HepG2 (cell line): Measurements from ENCODE around the gene RRBP1. TPM values are rescaled to one million over a fixed set of nuclear protein-coding genes. Genes with fewer than 3 reads are reported as not detected.

Experiments
- AGO1 ChIP-seq: fragments of 200-400 bp; formaldehyde crosslinking; IDR thresholded peaks from 2 replicates; pipeline ENCODE4 v1.6.1; 2017; ENCODE audit warnings: mild to moderate bottlenecking, low read depth, low read length, moderate library complexity; ENCODE audit not compliant: poor library complexity, severe bottlenecking
- CHCHD3 ChIP-seq: sonication (generic); formaldehyde crosslinking; IDR thresholded peaks from 2 replicates; pipeline ENCODE4 v1.8.0; 2022; ENCODE audit warnings: mild to moderate bottlenecking, missing genetic modification reagents, moderate library complexity
- DPF2 ChIP-seq: sonication (generic); formaldehyde crosslinking; IDR thresholded peaks from 2 replicates; pipeline ENCODE4 v1.4.0; 2020; ENCODE audit warnings: mild to moderate bottlenecking, low read depth, missing genetic modification reagents, borderline replicate concordance
- ETV5 ChIP-seq: IDR thresholded peaks from 2 replicates; pipeline ENCODE4 v1.6.1; 2018; ENCODE audit warnings: missing biosample characterization, missing genetic modification reagents, inconsistent platforms, borderline replicate concordance
- HBP1 ChIP-seq: IDR thresholded peaks from 2 replicates; pipeline ENCODE4 v1.6.1; 2016; ENCODE audit warnings: low read depth, control low read depth
- IKZF1 ChIP-seq: fragments of 450-650 bp; IDR thresholded peaks from 2 replicates; pipeline ENCODE4 v1.7.1; 2016
- MAX ChIP-seq: IDR thresholded peaks from 2 replicates; pipeline ENCODE4 v1.6.1; 2012; ENCODE audit warnings: inconsistent platforms
- MLXIP ChIP-seq: sonication (generic); formaldehyde crosslinking; IDR thresholded peaks from 2 replicates; pipeline ENCODE4 v1.9.0; 2021; ENCODE audit warnings: missing genetic modification reagents, borderline replicate concordance
- NR2F6 ChIP-seq, 2 experiments: IDR thresholded peaks; 2 replicates each; pipeline ENCODE4 v1.6.1; 2016; ENCODE audit warnings: antibody characterized with exemption in 1 of 2, mild to moderate bottlenecking in 1 of 2
- PHB2 ChIP-seq: fragments of 450-650 bp; IDR thresholded peaks from 2 replicates; pipeline ENCODE4 v1.6.1; 2018; ENCODE audit not compliant: partially characterized antibody
- SAP130 ChIP-seq: IDR thresholded peaks from 2 replicates; pipeline ENCODE4 v1.6.1; 2016; ENCODE audit warnings: low read depth
- SRSF1 ChIP-seq: fragments of 200-400 bp; formaldehyde crosslinking; optimal IDR thresholded peaks from 2 replicates; pipeline ENCODE3; 2017; ENCODE audit warnings: mild to moderate bottlenecking, low read depth, low read length, moderate library complexity
- ZBTB43 ChIP-seq: sonication (generic); formaldehyde crosslinking; conservative IDR thresholded peaks from 2 replicates; pipeline ENCODE4 v1.4.0; 2020; ENCODE audit warnings: missing genetic modification reagents
- ZFAT ChIP-seq: sonication (generic); formaldehyde crosslinking; conservative IDR thresholded peaks from 2 replicates; pipeline ENCODE4 v1.8.1; 2023; ENCODE audit warnings: missing genetic modification reagents, inconsistent platforms
- ZMYM4 ChIP-seq: sonication (generic); formaldehyde crosslinking; IDR thresholded peaks from 2 replicates; pipeline ENCODE4 v1.8.1; 2023; ENCODE audit warnings: mild to moderate bottlenecking, missing genetic modification reagents
- ZNF275 ChIP-seq: sonication (generic); formaldehyde crosslinking; IDR thresholded peaks from 2 replicates; pipeline ENCODE4 v1.8.0; 2022; ENCODE audit warnings: missing genetic modification reagents, mild to moderate bottlenecking, inconsistent platforms, borderline replicate concordance
- ZNF484 ChIP-seq: sonication (generic); formaldehyde crosslinking; IDR thresholded peaks from 2 replicates; pipeline ENCODE4 v1.5.1; 2020; ENCODE audit warnings: mild to moderate bottlenecking, low read depth, missing genetic modification reagents, borderline replicate concordance
- ZNF549 ChIP-seq: sonication (generic); formaldehyde crosslinking; IDR thresholded peaks from 2 replicates; pipeline ENCODE4 v1.5.0; 2020; ENCODE audit warnings: missing genetic modification reagents
- ZNF589 ChIP-seq: sonication (generic); formaldehyde crosslinking; conservative IDR thresholded peaks from 2 replicates; pipeline ENCODE4 v1.8.0; 2022; ENCODE audit warnings: mild to moderate bottlenecking, moderate library complexity, missing genetic modification reagents
- ZNF619 ChIP-seq: sonication (generic); formaldehyde crosslinking; IDR thresholded peaks from 2 replicates; pipeline ENCODE4 v1.4.0; 2020; ENCODE audit warnings: mild to moderate bottlenecking, missing genetic modification reagents
- ZNF737 ChIP-seq: sonication (generic); formaldehyde crosslinking; IDR thresholded peaks from 2 replicates; pipeline ENCODE4 v1.5.0; 2020; ENCODE audit warnings: missing genetic modification reagents, mild to moderate bottlenecking, borderline replicate concordance
- ZNF891 ChIP-seq: sonication (generic); formaldehyde crosslinking; IDR thresholded peaks from 2 replicates; pipeline ENCODE4 v1.5.0; 2020; ENCODE audit warnings: mild to moderate bottlenecking, missing genetic modification reagents
- polyA plus RNA-seq, 8 experiments: library from polyadenylated mRNA; depleted of rRNA in 3 of 8; stranded (reverse) in 7 of 8; unstranded in 1 of 8; fragments of >200 nt; fragmentation: Illumina TruSeq in 4 of 8; extraction: Trizol in 4 of 8; gene quantifications; 2 replicates each; pipeline versions ENCODE4 v1.2.1 to v1.2.3, GENCODE V29; 2011 to 2016; ENCODE audit warnings: low read depth in 4 of 8, missing spikeins in 1 of 8, mixed read lengths in 1 of 8; ENCODE audit not compliant: insufficient read depth in 1 of 8
- total RNA-seq, 5 experiments: library from RNA; depleted of rRNA; stranded (reverse); fragments of >200 nt; fragmentation: Illumina TruSeq; extraction: Trizol; gene quantifications; 2 replicates each; pipeline ENCODE4 v1.2.3, GENCODE V29; 2016; ENCODE audit warnings: low read depth in 1 of 5

RRBP1 gene
- total and polyA plus RNA-seq, 2 of the 13 experiments (the other 11 are each of a cell fraction or from before 2014, with no cell fraction given): 150 to 222 TPM

- TF ChIP-seq HBP1 (CRISPR knock-in tag) (peak; percentile 57; the same call in 1 of the 2 replicates), ZNF891 (peak; percentile 69; the same call in 1 of the 2 replicates), ZNF275 (CRISPR knock-in tag) (peak; percentile 75), SAP130 (CRISPR knock-in tag) (peak; percentile 91), IKZF1 (no peak), ZNF737 (CRISPR knock-in tag) (peak; percentile 82; the same call in 1 of the 2 replicates), SRSF1 (no peak), MLXIP (CRISPR knock-in tag) (peak; percentile 86; the same call in 1 of the 2 replicates), MAX (peak; percentile 67), ZMYM4 (CRISPR knock-in tag) (peak; percentile 65), ZNF589 (no peak), AGO1 (peak; percentile 78), PHB2 (no peak), ZFAT (CRISPR knock-in tag) (no peak), ZNF619 (CRISPR knock-in tag) (no peak), DPF2 (CRISPR knock-in tag) (peak; percentile 59; the same call in 1 of the 2 replicates), ZNF484 (CRISPR knock-in tag) (no peak), ZBTB43 (CRISPR knock-in tag) (no peak; the same call in 1 of the 2 replicates), ZNF549 (CRISPR knock-in tag) (no peak), ETV5 (CRISPR knock-in tag) (peak; percentile 73; the same call in 1 of the 2 replicates), NR2F6 (IDR thresholded peaks at IDR 0.05) (peak; percentile 98), NR2F6 (CRISPR knock-in tag; IDR thresholded peaks at IDR 0.05) (peak; percentile 99), CHCHD3 (CRISPR knock-in tag) (peak; percentile 43; the same call in 1 of the 2 replicates)
Measured at GRCh38 chr20:17679941-17680835, 1.9 kb downstream of the RRBP1 start (continued).
